K562 (cell line): Measurements from ENCODE around the gene KLK11. TPM values are rescaled to one million over a fixed set of nuclear protein-coding genes. Genes with fewer than 3 reads are reported as not detected.

Experiments used
- ATAC-seq: fragments of 200-7000 bp; cut with Tn5 transposase; 3 replicates; pipeline ENCODE4 v1.9.1; 2020; ENCODE audit warnings: moderate library complexity
- BruUV-seq: library from RNA; stranded (reverse); fragments of 400-500 nt; replicated peaks from 2 replicates; lab custom pipeline; 2021; lab: Mats Ljungman, UMichigan
- CTCF ChIA-PET: fragments of 300-600 bp; formaldehyde crosslinking; extraction: SDS; loops from one replicate; lab custom pipeline; 2021; ENCODE audit warnings: low intra/inter-chr PET ratio; lab: Yijun Ruan, JAX
- POLR2A ChIA-PET: fragments of 300-600, 350-650 bp; sonication (Branson Sonifier 250); formaldehyde crosslinking; extraction: SDS; loops from one replicate; lab custom pipeline; 2021; ENCODE audit warnings: antibody characterized with exemption, inconsistent platforms; lab: Yijun Ruan, JAX
- DNase-seq, 4 experiments: peaks; one replicate each; pipeline versions ENCODE4 v3.0.0 to v3.0.0-alpha.2; 2011 to 2018; ENCODE audit warnings: low spot score in 3 of 4, mixed read lengths in 3 of 4; ENCODE audit errors: extremely low read depth in 1 of 4
- FAIRE-seq: peaks from 2 replicates; lab custom pipeline; 2011; peaks lifted over from hg19 to GRCh38; lab: Jason Lieb, UNC
- H2AFZ ChIP-seq: 2 replicates; pipeline ENCODE4 v1.6.0; 2011; ENCODE audit warnings: low read depth, low read length, control low read depth, inconsistent platforms
- H3K27ac ChIP-seq: fragments of 200-600 bp; 3 replicates; pipeline ENCODE4 v1.8.0; 2011; ENCODE audit warnings: low read depth, mild to moderate bottlenecking, control low read depth, inconsistent platforms, low read length, moderate library complexity, mixed read lengths; ENCODE audit errors: extremely low read depth
- H3K27me3 ChIP-seq, 2 experiments: fragments of 300-600 bp in 1 of 2; 2 replicates in 1 of 2; 3 replicates in 1 of 2; pipeline versions ENCODE4 v1.6.0 to v1.8.0; 2011; ENCODE audit warnings: inconsistent platforms in 2 of 2, low read length in 2 of 2, mild to moderate bottlenecking in 1 of 2, mixed read lengths in 1 of 2, moderate library complexity in 1 of 2; ENCODE audit not compliant: control insufficient read depth in 2 of 2, insufficient read depth in 2 of 2
- H3K36me3 ChIP-seq: fragments of 300-600 bp; 3 replicates; pipeline ENCODE4 v1.8.0; 2011; ENCODE audit warnings: mild to moderate bottlenecking, low read length, inconsistent platforms; ENCODE audit not compliant: control insufficient read depth, insufficient read depth
- H3K4me1 ChIP-seq, 2 experiments: fragments of 200-600 bp in 1 of 2; replicated peaks in 1 of 2; 2 replicates in 1 of 2; 3 replicates in 1 of 2; pipeline versions ENCODE4 v1.5.1 to v1.8.0; 2011; ENCODE audit warnings: inconsistent platforms in 2 of 2, low read length in 2 of 2, mild to moderate bottlenecking in 1 of 2, mixed read lengths in 1 of 2, moderate library complexity in 1 of 2; ENCODE audit not compliant: control insufficient read depth in 2 of 2, insufficient read depth in 2 of 2
- H3K4me2 ChIP-seq: 2 replicates; pipeline ENCODE4 v1.6.1; 2011; ENCODE audit warnings: low read length, control low read depth, inconsistent platforms, mixed read lengths; ENCODE audit not compliant: insufficient read depth
- H3K4me3 ChIP-seq: fragments of 200-600 bp; sonication (generic), shearing (Covaris generic); 2 replicates; pipeline ENCODE4 v1.5.1; 2016; ENCODE audit warnings: control low read depth, inconsistent platforms
- H3K79me2 ChIP-seq: fragments of 200-600 bp; 3 replicates; pipeline ENCODE4 v1.8.0; 2011; ENCODE audit warnings: low read length, inconsistent platforms; ENCODE audit not compliant: control insufficient read depth, insufficient read depth
- H3K9ac ChIP-seq, 2 experiments: 2 replicates each; pipeline versions ENCODE4 v1.6.0 to v1.6.1; 2011; ENCODE audit warnings: low read depth in 2 of 2, low read length in 2 of 2, control low read depth in 1 of 2, inconsistent platforms in 1 of 2, mild to moderate bottlenecking in 1 of 2, mixed read lengths in 1 of 2; ENCODE audit not compliant: insufficient read depth in 1 of 2
- H3K9me1 ChIP-seq: one replicate; pipeline ENCODE4 v1.6.0; 2011; ENCODE audit warnings: inconsistent platforms, mild to moderate bottlenecking, low read length, moderate library complexity; ENCODE audit not compliant: control insufficient read depth, insufficient read depth
- H3K9me3 ChIP-seq: replicated peaks from 2 replicates; pipeline ENCODE4 v1.5.1; 2011; ENCODE audit warnings: low read depth, low read length, inconsistent platforms; ENCODE audit not compliant: control insufficient read depth, insufficient read depth
- H4K20me1 ChIP-seq: replicated peaks from 2 replicates; pipeline ENCODE4 v1.6.1; 2011; ENCODE audit warnings: low read length, inconsistent platforms, mixed read lengths; ENCODE audit not compliant: control insufficient read depth, insufficient read depth
- ARID2 ChIP-seq: fragments of 450-650 bp; IDR thresholded peaks from 2 replicates; pipeline ENCODE4 v1.6.1; 2017; ENCODE audit warnings: antibody characterized with exemption, mild to moderate bottlenecking
- CAMTA2 ChIP-seq: fragments of 250-450 bp; sonication (Bioruptor Pico); conservative IDR thresholded peaks from 2 replicates; pipeline ENCODE4 v1.5.1; 2022
- CBX1 ChIP-seq: sonication (generic); IDR thresholded peaks from 2 replicates; pipeline ENCODE4 v1.6.1; 2016; ENCODE audit warnings: antibody characterized with exemption, low read depth, mild to moderate bottlenecking
- DMBX1 ChIP-seq: fragments of 250-450 bp; sonication (Bioruptor Pico); IDR thresholded peaks from 2 replicates; pipeline ENCODE4 v1.8.0; 2022; ENCODE audit warnings: inconsistent platforms, mild to moderate bottlenecking, moderate library complexity, borderline replicate concordance
- ETS2 ChIP-seq: IDR thresholded peaks from 2 replicates; pipeline ENCODE4 v1.6.1; 2016; ENCODE audit warnings: borderline replicate concordance, missing genetic modification characterization, mild to moderate bottlenecking, moderate library complexity, missing compliant biosample characterization; ENCODE audit not compliant: poor library complexity, severe bottlenecking
- GATAD2B ChIP-seq: fragments of 450-650 bp; IDR thresholded peaks from 2 replicates; pipeline ENCODE4 v1.6.1; 2017; ENCODE audit warnings: mild to moderate bottlenecking, borderline replicate concordance
- HEY1 ChIP-seq: fragments of 250-450 bp; sonication (Bioruptor Pico); IDR thresholded peaks from 2 replicates; pipeline ENCODE4 v1.5.0; 2020; ENCODE audit warnings: mild to moderate bottlenecking, moderate library complexity, borderline replicate concordance
- KAT8 ChIP-seq: fragments of 450-650 bp; IDR thresholded peaks from 2 replicates; pipeline ENCODE4 v1.6.1; 2016; ENCODE audit warnings: low read depth, mild to moderate bottlenecking
- PTTG1 ChIP-seq: fragments of 450-650 bp; IDR thresholded peaks from 2 replicates; pipeline ENCODE4 v1.6.1; 2016; ENCODE audit warnings: low read depth, mild to moderate bottlenecking, missing genetic modification characterization, missing compliant biosample characterization
- RBM14 ChIP-seq: fragments of 200-400 bp; formaldehyde crosslinking; IDR thresholded peaks from 2 replicates; pipeline ENCODE4 v1.6.1; 2018; ENCODE audit warnings: low read depth, mild to moderate bottlenecking, low read length, moderate library complexity, borderline replicate concordance; ENCODE audit not compliant: insufficient read depth
- SRSF7 ChIP-seq: fragments of 200-400 bp; formaldehyde crosslinking; optimal IDR thresholded peaks from 2 replicates; pipeline ENCODE3; 2017; ENCODE audit warnings: mild to moderate bottlenecking, low read depth, low read length
- ZFX ChIP-seq: sonication (generic); formaldehyde crosslinking; IDR thresholded peaks from 2 replicates; pipeline ENCODE4 v1.8.0; 2022; ENCODE audit warnings: mild to moderate bottlenecking, missing genetic modification reagents, moderate library complexity
- ZNF197 ChIP-seq: fragments of 200-800 bp; sonication (Bioruptor generic); IDR thresholded peaks from 2 replicates; pipeline ENCODE4 v1.6.1; 2016; ENCODE audit warnings: low read depth, missing genetic modification characterization, missing compliant biosample characterization
- ZNF224 ChIP-seq: sonication (generic); formaldehyde crosslinking; IDR thresholded peaks from 2 replicates; pipeline ENCODE4 v1.8.0; 2022; ENCODE audit warnings: mild to moderate bottlenecking, missing genetic modification reagents
- ZNF263 ChIP-seq: sonication (generic); formaldehyde crosslinking; IDR thresholded peaks from 2 replicates; pipeline ENCODE4 v1.8.0; 2022; ENCODE audit warnings: mild to moderate bottlenecking, missing genetic modification reagents, borderline replicate concordance
- ZNF282 ChIP-seq: sonication (generic); formaldehyde crosslinking; IDR thresholded peaks from 2 replicates; pipeline ENCODE4 v1.8.1; 2023; ENCODE audit warnings: missing genetic modification reagents
- ZNF561 ChIP-seq: fragments of 450-650 bp; formaldehyde crosslinking; conservative IDR thresholded peaks from 2 replicates; pipeline ENCODE4 v1.4.0; 2020; ENCODE audit warnings: mild to moderate bottlenecking, moderate library complexity
- ZNF77 ChIP-seq: fragments of 250-450 bp; sonication (Bioruptor Pico); IDR thresholded peaks from 2 replicates; pipeline ENCODE4 v1.5.0; 2020
- WGBS: fragments of 100-300 bp; shearing (Covaris generic); methylation state at CpG from one replicate; pipeline ENCODE4 v1.1.6; 2016; ENCODE audit warnings: low coverage, mixed read lengths; ENCODE audit not compliant: insufficient coverage; ENCODE audit errors: missing lambda C conversion rate; 5-methylcytosine and 5-hydroxymethylcytosine counted together
- in situ Hi-C: fragments of 300-500 bp; cut with MboI; formaldehyde crosslinking; loops from 4 replicates; pipeline ENCODE4 v1.15.0; 2018; ENCODE audit warnings: inconsistent platforms, mixed read lengths
- intact Hi-C: fragments of 100-400 bp; cut with micrococcal nuclease; formaldehyde crosslinking; loops from 2 replicates; pipeline ENCODE4 v1.14.2; 2022
- polyA plus RNA-seq, 8 experiments: library from polyadenylated mRNA; depleted of rRNA in 4 of 8; stranded (reverse) in 5 of 8; unstranded in 3 of 8; fragments of >200 nt; fragmentation: Nextera tagmentation in 2 of 8; fragmentation: Illumina TruSeq in 1 of 8; extraction: Ambion mirVana in 2 of 8; extraction: Trizol in 1 of 8; gene quantifications; 2 replicates each; pipeline versions ENCODE4 v1.2.1 to v1.2.3, GENCODE V29; 2011 to 2014; ENCODE audit warnings: inconsistent platforms in 1 of 8, missing spikeins in 1 of 8
- total RNA-seq, 7 experiments: library from RNA; depleted of rRNA in 6 of 7; stranded (reverse); fragments of >200 nt in 6 of 7; fragmentation: Illumina TruSeq in 2 of 7; extraction: Trizol in 2 of 7; gene quantifications; 2 replicates each; pipeline versions ENCODE4 v1.2.1 to v1.2.3, GENCODE V29; 2011 to 2021; ENCODE audit warnings: low replicate concordance in 1 of 7
- TF ChIP-seq, protein P1 (sequence below): fragments of 450-650 bp; formaldehyde crosslinking; conservative IDR thresholded peaks from 2 replicates; pipeline ENCODE4 v1.4.0; 2022; ENCODE audit warnings: mild to moderate bottlenecking, missing genetic modification characterization
- TF ChIP-seq, protein P2 (sequence below): fragments of 250-450 bp; sonication (Bioruptor Pico); IDR thresholded peaks from 2 replicates; pipeline ENCODE4 v1.5.0; 2021

Gene KLK11
- total and polyA plus RNA-seq, 9 of the 15 experiments (the other 6 are each of a cell fraction or from before 2014, with no cell fraction given), result not detected

DNA sequence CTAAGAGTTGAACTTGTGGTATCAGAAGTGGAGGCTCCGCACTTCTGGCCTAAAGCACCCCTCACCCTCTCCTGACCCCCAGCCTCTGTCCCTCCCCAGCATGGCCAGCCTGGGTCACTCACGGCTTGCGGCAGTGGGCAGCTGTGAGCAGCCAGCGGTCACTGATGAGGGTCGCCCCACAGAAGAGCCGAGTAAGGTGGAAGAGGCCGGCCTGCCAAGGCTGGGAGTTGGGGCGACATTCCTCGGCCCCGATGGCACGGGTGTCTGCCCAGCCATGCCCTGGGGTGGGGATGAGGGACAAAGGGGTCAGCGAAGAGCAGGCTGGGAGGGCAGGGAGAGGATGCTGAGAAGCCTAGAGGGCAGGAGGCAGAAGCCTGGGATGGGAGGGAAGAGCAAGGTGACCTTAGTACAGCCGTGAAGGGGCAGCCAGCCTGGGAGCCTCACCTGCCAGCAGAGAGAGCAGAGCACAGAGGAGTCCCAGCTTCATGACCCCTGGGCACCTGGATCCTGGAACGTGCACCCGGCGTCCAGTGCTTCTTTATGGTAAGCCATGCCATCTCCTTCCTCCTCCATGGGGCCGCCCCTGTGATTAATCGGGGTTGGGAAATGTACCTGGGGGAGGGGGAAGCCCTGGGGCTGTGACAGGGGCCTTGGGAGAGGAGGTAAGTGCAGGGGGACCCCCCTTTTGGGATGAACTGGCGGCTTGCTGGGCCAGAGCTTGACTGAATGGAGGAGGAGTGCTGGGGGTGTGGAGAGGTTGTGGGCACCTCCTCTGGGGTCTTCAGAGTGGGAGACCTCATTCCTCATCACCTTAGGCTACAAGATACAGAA lies 17.1 kb downstream of the KLK11 start:
- FAIRE-seq, result no peak
- WGBS, result 2% methylated on average over 16 of the region's 19 CpGs
- Histone ChIP-seq H3K9me3 (no peaks in the 10 kb centered on the region), H4K20me1 (peaks cover under 1% of the 10 kb centered on the region; the same call in 1 of the 2 replicates), H3K4me3 (no peak overlapping the region), H2AFZ (no peak overlapping the region), H3K79me2 (no peaks in the 10 kb centered on the region), H3K36me3 (no peaks in the 10 kb centered on the region), H3K27me3 (peaks cover 8 to 47% of the 10 kb centered on the region in 2 experiments; a peak in 4 of 5 replicates), H3K9ac (no peak overlapping the region), H3K4me1 (no peaks in the 10 kb centered on the region), H3K9me1 (no peaks in the 10 kb centered on the region), H3K4me2 (no peak overlapping the region), H3K27ac (no peak overlapping the region)
- no TSS peak for BruUV-seq
- CTCF ChIA-PET, result no interaction called here
- POLR2A ChIA-PET, result no interaction called here
- intact Hi-C loops (no loop called here), in situ Hi-C loops (no loop called here)
- no peak for ATAC-seq
- DNase-seq, result no peak
- TF ChIP-seq RBM14 (no peak), CAMTA2 (CRISPR knock-in tag) (no peak), ZNF77 (CRISPR knock-in tag) (no peak), ETS2 (tag) (no peak), SRSF7 (no peak), GATAD2B (no peak), PTTG1 (no peak), DMBX1 (CRISPR knock-in tag) (no peak), HEY1 (CRISPR knock-in tag) (no peak), ZNF197 (CRISPR knock-in tag) (no peak), KAT8 (no peak), ZNF224 (CRISPR knock-in tag) (no peak), ZNF561 (CRISPR knock-in tag) (no peak), CBX1 (no peak), ZNF282 (CRISPR knock-in tag) (no peak), ARID2 (no peak), ZFX (CRISPR knock-in tag) (no peak), ZNF263 (CRISPR knock-in tag) (no peak)
- TF ChIP-seq, protein P1, sequence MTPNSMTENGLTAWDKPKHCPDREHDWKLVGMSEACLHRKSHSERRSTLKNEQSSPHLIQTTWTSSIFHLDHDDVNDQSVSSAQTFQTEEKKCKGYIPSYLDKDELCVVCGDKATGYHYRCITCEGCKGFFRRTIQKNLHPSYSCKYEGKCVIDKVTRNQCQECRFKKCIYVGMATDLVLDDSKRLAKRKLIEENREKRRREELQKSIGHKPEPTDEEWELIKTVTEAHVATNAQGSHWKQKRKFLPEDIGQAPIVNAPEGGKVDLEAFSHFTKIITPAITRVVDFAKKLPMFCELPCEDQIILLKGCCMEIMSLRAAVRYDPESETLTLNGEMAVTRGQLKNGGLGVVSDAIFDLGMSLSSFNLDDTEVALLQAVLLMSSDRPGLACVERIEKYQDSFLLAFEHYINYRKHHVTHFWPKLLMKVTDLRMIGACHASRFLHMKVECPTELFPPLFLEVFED (CRISPR knock-in tag), result no peak
- TF ChIP-seq, protein P2, sequence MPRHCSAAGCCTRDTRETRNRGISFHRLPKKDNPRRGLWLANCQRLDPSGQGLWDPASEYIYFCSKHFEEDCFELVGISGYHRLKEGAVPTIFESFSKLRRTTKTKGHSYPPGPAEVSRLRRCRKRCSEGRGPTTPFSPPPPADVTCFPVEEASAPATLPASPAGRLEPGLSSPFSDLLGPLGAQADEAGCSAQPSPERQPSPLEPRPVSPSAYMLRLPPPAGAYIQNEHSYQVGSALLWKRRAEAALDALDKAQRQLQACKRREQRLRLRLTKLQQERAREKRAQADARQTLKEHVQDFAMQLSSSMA (CRISPR knock-in tag), result no peak
